Measurements from ENCODE around the gene GOLGA6L10.
"Not testable (repeated sequence)": the region's sequence is repeated elsewhere in the genome, so short reads cannot be mapped to it uniquely, and the experiment has no call there.

DNA sequence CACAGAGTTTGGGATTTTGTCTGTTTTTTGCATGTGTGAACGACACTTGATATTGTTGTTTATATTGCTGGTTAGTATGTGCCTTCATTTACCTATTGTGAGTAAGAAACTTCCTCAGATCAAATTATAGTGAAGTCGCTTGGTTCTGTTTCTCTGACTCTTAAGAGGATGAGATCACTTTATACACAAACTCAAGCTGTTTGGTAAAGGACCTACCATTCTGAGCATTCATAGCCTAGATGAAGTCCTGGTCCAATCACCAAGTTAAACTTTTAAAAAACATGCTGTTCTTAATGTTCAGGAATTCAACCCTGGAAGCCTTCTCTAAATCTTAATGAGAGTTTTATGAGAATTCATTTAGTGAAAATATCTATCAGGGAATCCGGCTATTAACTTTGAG lies 15.3 kb upstream of the GOLGA6L10 start:
- not testable (repeated sequence) for TF ChIP-seq OSR1 (CRISPR knock-in tag; IDR thresholded peaks at IDR 0.05); ARNTL (CRISPR knock-in tag; IDR thresholded peaks at IDR 0.05; ENCODE audit: borderline replicate concordance, low read depth); CSDC2 (CRISPR knock-in tag; IDR thresholded peaks at IDR 0.05); ZFP30 (CRISPR knock-in tag; IDR thresholded peaks at IDR 0.05); GLIS3 (CRISPR knock-in tag; IDR thresholded peaks at IDR 0.05); CREB5 (CRISPR knock-in tag; IDR thresholded peaks at IDR 0.05; ENCODE audit: low read depth); ISL1 (CRISPR knock-in tag; IDR thresholded peaks at IDR 0.05); CSRNP3 (CRISPR knock-in tag; IDR thresholded peaks at IDR 0.05); ZNF70 (CRISPR knock-in tag; IDR thresholded peaks at IDR 0.05)
- TF ChIP-seq, protein P1, sequence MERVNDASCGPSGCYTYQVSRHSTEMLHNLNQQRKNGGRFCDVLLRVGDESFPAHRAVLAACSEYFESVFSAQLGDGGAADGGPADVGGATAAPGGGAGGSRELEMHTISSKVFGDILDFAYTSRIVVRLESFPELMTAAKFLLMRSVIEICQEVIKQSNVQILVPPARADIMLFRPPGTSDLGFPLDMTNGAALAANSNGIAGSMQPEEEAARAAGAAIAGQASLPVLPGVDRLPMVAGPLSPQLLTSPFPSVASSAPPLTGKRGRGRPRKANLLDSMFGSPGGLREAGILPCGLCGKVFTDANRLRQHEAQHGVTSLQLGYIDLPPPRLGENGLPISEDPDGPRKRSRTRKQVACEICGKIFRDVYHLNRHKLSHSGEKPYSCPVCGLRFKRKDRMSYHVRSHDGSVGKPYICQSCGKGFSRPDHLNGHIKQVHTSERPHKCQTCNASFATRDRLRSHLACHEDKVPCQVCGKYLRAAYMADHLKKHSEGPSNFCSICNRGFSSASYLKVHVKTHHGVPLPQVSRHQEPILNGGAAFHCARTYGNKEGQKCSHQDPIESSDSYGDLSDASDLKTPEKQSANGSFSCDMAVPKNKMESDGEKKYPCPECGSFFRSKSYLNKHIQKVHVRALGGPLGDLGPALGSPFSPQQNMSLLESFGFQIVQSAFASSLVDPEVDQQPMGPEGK (CRISPR knock-in tag; IDR thresholded peaks at IDR 0.05; ENCODE audit: borderline replicate concordance), result not testable (repeated sequence)

Data from SK-N-SH treated with all-trans-retinoic acid at 6 μM for 48 hours (cell line).